Measurements from ENCODE around the gene FAM193B. TPM values are rescaled to one million over a fixed set of nuclear protein-coding genes. Genes with fewer than 3 reads are reported as not detected.

The FAM193B gene
- total and polyA plus RNA-seq, 4 donors = 49.0 to 139 (median 81.4) TPM

DNA sequence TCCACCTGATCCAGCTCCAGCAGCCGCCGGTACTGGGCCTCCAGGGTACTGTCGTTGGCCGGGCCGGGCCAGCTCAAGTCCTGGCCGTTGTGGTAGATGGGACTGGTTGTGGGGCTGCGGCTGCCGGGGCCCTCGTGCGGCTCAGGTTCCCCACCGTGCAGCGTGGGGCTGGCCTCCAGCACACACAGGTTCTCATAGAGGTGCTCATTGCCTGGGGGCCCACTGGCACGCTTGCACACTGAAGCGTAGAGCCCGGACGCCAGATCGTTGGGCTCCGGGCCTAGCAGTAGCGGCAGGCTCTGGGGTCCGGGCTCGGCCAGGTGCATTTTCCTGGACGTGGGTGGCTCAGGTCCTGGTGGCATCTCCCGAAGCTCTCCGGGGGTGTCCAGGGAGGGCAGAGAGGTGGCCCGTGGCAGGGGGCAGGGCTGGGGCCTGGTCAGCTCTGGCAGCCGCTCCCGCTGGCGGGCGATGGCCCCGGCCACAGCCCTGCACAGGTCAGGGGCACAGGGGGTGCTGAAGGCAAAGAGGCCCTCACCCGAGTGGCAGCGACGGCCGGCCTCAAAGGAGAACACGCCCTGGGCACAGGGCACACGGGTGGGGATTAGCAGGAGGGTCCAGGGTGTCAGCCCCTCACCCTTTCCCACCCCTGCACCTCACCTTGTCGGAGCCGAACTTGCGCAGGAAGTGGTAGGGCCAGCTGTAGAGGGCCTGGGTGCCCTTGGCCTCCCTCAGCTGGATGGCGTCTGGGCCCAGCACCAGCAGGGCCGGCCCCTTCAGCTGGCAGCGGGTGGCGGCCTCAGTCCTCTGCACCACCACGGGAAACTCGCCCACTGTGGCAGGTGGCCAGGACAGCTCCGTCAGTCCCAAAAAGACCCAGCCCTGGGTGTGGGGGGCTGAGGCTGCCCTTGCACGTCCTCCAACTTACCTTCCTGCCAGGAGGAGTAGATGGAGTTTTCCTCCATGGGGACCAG, 50.0 kb downstream of the FAM193B start:
- 90 to 93% methylated on average over 47 of the region's 47 CpGs for WGBS, 2 donors
- no peak overlapping the region for H3K27ac ChIP-seq (ENCODE audit: low read depth in 1 of 2, low read length in 1 of 2)
- ATAC-seq (ENCODE audit: insufficient read depth, low FRiP score) = no peak

DNA sequence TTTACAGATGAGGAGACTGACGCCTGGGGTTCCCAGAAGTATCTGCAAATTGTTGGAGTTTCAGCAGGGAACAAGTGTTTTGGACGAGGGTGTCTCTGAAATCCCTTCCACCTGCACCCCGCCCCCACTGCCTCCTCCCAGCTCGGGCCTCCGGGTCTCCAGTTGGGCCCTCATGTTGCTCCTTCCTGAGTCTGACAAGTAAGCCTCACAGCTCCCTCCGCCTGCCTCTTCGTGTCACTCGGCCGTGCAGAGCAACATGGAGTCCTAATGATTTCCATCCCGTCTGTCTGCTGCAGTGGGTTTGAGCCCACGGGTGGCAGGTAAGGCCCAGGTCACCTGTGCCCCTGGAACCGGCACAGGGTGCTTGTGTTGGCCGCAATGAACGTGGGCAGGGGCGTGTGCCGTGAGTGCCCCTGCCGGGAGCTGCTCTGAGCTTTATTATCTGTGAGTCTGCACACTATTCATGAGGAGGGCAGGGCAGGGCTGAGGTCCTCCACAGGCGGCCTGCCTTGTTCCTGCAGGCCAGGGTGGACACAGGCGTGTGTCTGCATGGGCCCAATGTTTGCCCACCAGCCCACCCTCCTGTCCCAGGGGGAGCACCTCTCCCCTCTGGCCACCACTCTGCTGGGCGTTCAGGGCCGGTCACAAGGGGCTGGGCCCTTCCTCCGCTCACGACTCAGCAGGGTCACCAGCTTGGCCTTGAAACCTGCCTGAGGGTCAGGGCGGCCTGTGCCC, 50.8 kb downstream of the FAM193B start:
- no peak overlapping the region for H3K9ac ChIP-seq (ENCODE audit: insufficient read depth in 1 of 2, low read length in 2 of 2)
- 88% methylated on average over 24 of the region's 24 CpGs for whole genome bisulfite sequencing, 2 donors
- no peak overlapping the region for H3K4me3 ChIP-seq
- no peaks in the 10 kb centered on the region for H3K27me3 ChIP-seq (ENCODE audit: control insufficient read depth in 3 of 3, insufficient read depth in 3 of 3, low read length in 2 of 3)
- DNase-seq (no peak), ATAC-seq (ENCODE audit: insufficient read depth, low FRiP score) (no peak)
- H3K9me3 ChIP-seq (ENCODE audit: control insufficient read depth in 4 of 4, insufficient read depth in 3 of 4, low read length in 3 of 4) = no peaks in the 10 kb centered on the region
- TF ChIP-seq, protein P1, sequence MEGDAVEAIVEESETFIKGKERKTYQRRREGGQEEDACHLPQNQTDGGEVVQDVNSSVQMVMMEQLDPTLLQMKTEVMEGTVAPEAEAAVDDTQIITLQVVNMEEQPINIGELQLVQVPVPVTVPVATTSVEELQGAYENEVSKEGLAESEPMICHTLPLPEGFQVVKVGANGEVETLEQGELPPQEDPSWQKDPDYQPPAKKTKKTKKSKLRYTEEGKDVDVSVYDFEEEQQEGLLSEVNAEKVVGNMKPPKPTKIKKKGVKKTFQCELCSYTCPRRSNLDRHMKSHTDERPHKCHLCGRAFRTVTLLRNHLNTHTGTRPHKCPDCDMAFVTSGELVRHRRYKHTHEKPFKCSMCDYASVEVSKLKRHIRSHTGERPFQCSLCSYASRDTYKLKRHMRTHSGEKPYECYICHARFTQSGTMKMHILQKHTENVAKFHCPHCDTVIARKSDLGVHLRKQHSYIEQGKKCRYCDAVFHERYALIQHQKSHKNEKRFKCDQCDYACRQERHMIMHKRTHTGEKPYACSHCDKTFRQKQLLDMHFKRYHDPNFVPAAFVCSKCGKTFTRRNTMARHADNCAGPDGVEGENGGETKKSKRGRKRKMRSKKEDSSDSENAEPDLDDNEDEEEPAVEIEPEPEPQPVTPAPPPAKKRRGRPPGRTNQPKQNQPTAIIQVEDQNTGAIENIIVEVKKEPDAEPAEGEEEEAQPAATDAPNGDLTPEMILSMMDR (IDR thresholded peaks at IDR 0.05; ENCODE audit: control extremely low read depth, extremely low read depth) = no peak
- no peak overlapping the region for H3K27ac ChIP-seq (ENCODE audit: low read depth in 1 of 2, low read length in 1 of 2)
- peaks cover 0 to 8% (median 0%) of the 10 kb centered on the region in 4 donors for H3K36me3 ChIP-seq (ENCODE audit: control insufficient read depth in 4 of 4, insufficient read depth in 4 of 4, low read length in 4 of 4)
- H3K4me1 ChIP-seq (ENCODE audit: control insufficient read depth in 5 of 5, insufficient read depth in 5 of 5, low read length in 5 of 5) = peaks cover 0 to 11% (median 0%) of the 10 kb centered on the region in 5 donors

More for the DNA sequence above, 50.0 kb downstream of the FAM193B start:
- Histone ChIP-seq H3K4me1 (ENCODE audit: control insufficient read depth in 5 of 5, insufficient read depth in 5 of 5, low read length in 5 of 5) (peaks cover 0 to 10% (median 0%) of the 10 kb centered on the region in 5 donors), H3K36me3 (ENCODE audit: control insufficient read depth in 4 of 4, insufficient read depth in 4 of 4, low read length in 4 of 4) (peaks cover 0 to 8% (median 0%) of the 10 kb centered on the region in 4 donors), H3K9me3 (ENCODE audit: control insufficient read depth in 4 of 4, insufficient read depth in 3 of 4, low read length in 3 of 4) (no peaks in the 10 kb centered on the region), H3K27me3 (ENCODE audit: control insufficient read depth in 3 of 3, insufficient read depth in 3 of 3, low read length in 2 of 3) (no peaks in the 10 kb centered on the region), H3K4me3 (no peak overlapping the region), H3K9ac (ENCODE audit: insufficient read depth in 1 of 2, low read length in 2 of 2) (no peak overlapping the region)
- TF ChIP-seq, protein P1 (IDR thresholded peaks at IDR 0.05; ENCODE audit: control extremely low read depth, extremely low read depth) = no peak
- DNase-seq = no peak

DNA sequence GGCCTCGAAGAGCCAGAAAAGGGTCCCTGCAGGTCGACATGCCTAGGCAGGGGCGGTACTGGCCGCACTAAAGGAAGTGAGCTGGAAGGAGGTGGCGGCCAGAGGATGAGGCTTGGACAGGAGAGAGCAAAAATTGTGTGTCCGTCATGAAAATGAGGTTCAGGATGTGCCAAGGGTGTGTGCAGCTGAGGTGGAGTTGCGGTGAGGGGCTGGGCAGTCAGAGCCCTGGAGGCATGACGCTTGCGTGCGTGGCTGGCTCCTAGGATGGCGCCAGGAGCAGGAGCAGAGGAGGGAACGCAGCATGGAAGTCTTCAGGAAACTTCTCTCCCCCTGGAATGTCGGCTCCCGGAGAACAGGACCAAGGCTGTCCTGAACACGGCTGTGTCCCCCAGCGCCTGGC, 51.5 kb downstream of the FAM193B start:
- Histone ChIP-seq H3K36me3 (ENCODE audit: control insufficient read depth in 4 of 4, insufficient read depth in 4 of 4, low read length in 4 of 4) (peaks cover 0 to 7% (median 0%) of the 10 kb centered on the region in 4 donors), H3K9me3 (ENCODE audit: control insufficient read depth in 4 of 4, insufficient read depth in 3 of 4, low read length in 3 of 4) (no peaks in the 10 kb centered on the region), H3K4me3 (no peak overlapping the region), H3K4me1 (ENCODE audit: control insufficient read depth in 5 of 5, insufficient read depth in 5 of 5, low read length in 5 of 5) (peaks cover 0 to 17% (median 4%) of the 10 kb centered on the region in 5 donors), H3K27ac (ENCODE audit: low read depth in 1 of 2, low read length in 1 of 2) (no peak overlapping the region), H3K27me3 (ENCODE audit: control insufficient read depth in 3 of 3, insufficient read depth in 3 of 3, low read length in 2 of 3) (no peaks in the 10 kb centered on the region), H3K9ac (ENCODE audit: insufficient read depth in 1 of 2, low read length in 2 of 2) (no peak overlapping the region)
- 80 to 82% methylated on average over 16 of the region's 16 CpGs for WGBS, 2 donors
- ATAC-seq (ENCODE audit: insufficient read depth, low FRiP score) = no peak
- TF ChIP-seq, protein P1 (IDR thresholded peaks at IDR 0.05; ENCODE audit: control extremely low read depth, extremely low read depth) = no peak
- no peak for DNase-seq

Data from lung (tissue), 12 donors.